ENCODE measurements around the gene AFAP1L1.

GRCh38 chr5:149313151-149313841 lies 41.6 kb downstream of the AFAP1L1 start:
- TF ChIP-seq, protein P1, sequence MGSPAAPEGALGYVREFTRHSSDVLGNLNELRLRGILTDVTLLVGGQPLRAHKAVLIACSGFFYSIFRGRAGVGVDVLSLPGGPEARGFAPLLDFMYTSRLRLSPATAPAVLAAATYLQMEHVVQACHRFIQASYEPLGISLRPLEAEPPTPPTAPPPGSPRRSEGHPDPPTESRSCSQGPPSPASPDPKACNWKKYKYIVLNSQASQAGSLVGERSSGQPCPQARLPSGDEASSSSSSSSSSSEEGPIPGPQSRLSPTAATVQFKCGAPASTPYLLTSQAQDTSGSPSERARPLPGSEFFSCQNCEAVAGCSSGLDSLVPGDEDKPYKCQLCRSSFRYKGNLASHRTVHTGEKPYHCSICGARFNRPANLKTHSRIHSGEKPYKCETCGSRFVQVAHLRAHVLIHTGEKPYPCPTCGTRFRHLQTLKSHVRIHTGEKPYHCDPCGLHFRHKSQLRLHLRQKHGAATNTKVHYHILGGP (tag by site-specific recombination; IDR thresholded peaks at IDR 0.05) = no peak
- TF ChIP-seq, protein P2, sequence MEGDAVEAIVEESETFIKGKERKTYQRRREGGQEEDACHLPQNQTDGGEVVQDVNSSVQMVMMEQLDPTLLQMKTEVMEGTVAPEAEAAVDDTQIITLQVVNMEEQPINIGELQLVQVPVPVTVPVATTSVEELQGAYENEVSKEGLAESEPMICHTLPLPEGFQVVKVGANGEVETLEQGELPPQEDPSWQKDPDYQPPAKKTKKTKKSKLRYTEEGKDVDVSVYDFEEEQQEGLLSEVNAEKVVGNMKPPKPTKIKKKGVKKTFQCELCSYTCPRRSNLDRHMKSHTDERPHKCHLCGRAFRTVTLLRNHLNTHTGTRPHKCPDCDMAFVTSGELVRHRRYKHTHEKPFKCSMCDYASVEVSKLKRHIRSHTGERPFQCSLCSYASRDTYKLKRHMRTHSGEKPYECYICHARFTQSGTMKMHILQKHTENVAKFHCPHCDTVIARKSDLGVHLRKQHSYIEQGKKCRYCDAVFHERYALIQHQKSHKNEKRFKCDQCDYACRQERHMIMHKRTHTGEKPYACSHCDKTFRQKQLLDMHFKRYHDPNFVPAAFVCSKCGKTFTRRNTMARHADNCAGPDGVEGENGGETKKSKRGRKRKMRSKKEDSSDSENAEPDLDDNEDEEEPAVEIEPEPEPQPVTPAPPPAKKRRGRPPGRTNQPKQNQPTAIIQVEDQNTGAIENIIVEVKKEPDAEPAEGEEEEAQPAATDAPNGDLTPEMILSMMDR (tag by site-specific recombination; IDR thresholded peaks at IDR 0.05) = no peak
- no peak for TF ChIP-seq ZNF239 (tag by site-specific recombination; IDR thresholded peaks at IDR 0.05)
- no peak for TF ChIP-seq ZNF423 (tag by site-specific recombination; IDR thresholded peaks at IDR 0.05)
- no peak for TF ChIP-seq ZNF248 (tag by site-specific recombination; IDR thresholded peaks at IDR 0.05)
- no peak for TF ChIP-seq BCL11A (tag by site-specific recombination; IDR thresholded peaks at IDR 0.05; ENCODE audit: low read depth)
- TF ChIP-seq ZNF677 (tag by site-specific recombination; IDR thresholded peaks at IDR 0.05) = no peak

Measured in HEK293 (cell line).